Dermis blood vessel endothelial cell (primary cell): ENCODE results near the gene CD151. TPM values are rescaled to one million over a fixed set of nuclear protein-coding genes. Genes with fewer than 3 reads are reported as not detected.
A peak's percentile ranks its signal among the peaks of the same experiment; 100 is the strongest.

Experiments
- DNase-seq: peaks from one replicate; pipeline ENCODE4 v3.0.0; 2010
- total RNA-seq: library from RNA; depleted of rRNA; stranded (reverse); fragments of >200 nt; gene quantifications from 2 replicates; pipeline ENCODE4 v1.2.3, GENCODE V29; 2014

Gene CD151
- 700 and 712 TPM in 2 replicates for total RNA-seq

DNA sequence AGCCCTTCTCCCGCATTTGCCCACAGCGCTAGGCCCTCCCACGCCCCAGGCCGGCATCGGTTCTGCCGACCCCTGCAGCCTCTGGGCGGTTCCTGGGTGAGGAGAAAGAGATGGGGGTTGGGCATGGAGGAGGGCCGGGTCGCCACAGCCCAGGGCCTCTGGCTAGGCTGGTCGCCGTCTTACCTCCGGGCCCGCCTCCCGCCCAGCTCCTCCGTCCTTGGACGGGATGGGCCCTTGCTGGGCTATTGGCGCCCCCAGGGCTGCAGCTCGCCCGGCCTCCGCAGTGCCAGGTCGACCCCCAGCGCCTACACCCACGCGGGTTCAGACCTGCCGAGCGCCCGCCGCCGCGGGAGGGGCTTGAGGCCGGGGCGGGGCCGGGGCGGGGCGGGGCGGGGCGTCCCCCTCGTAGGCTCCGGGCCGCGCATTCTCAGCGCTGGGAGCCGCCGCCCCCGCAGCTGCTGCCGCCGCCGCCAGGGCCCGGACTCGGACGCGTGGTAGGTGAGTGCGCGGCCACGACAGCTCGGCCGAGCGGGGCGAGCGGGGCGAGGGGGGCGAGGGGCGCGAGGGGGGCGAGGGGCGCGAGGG, at the start of gene CD151:
Gene CD151 (plus strand): TSS at position 424 of the 585 bp plus-strand sequence. CDS start 3,118 bp downstream, outside the sequence.
- DNase-seq, result peak; percentile 69

DNA sequence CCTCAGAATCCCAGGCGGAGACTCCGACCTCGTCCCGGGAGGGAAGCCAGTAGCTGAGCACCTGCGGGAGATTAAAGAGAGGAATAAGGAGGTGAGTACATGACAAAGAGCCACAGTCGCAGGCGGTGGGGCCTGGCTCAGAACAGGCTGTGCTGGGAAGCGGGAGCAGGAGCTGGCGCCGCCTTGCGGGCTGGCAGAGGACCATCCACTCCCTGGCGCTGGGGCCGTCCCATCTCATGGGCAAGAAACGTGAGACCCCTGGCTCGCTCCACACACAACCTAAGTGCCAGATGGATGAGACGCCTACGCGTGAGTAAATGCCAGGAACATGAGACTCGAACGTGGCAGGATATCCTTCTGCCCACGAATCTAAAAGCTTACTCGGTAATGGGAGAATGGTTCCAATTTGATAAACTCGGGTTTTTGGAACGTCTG, 49.2 kb upstream of the CD151 start:
- DNase-seq, result peak; percentile 90

DNA sequence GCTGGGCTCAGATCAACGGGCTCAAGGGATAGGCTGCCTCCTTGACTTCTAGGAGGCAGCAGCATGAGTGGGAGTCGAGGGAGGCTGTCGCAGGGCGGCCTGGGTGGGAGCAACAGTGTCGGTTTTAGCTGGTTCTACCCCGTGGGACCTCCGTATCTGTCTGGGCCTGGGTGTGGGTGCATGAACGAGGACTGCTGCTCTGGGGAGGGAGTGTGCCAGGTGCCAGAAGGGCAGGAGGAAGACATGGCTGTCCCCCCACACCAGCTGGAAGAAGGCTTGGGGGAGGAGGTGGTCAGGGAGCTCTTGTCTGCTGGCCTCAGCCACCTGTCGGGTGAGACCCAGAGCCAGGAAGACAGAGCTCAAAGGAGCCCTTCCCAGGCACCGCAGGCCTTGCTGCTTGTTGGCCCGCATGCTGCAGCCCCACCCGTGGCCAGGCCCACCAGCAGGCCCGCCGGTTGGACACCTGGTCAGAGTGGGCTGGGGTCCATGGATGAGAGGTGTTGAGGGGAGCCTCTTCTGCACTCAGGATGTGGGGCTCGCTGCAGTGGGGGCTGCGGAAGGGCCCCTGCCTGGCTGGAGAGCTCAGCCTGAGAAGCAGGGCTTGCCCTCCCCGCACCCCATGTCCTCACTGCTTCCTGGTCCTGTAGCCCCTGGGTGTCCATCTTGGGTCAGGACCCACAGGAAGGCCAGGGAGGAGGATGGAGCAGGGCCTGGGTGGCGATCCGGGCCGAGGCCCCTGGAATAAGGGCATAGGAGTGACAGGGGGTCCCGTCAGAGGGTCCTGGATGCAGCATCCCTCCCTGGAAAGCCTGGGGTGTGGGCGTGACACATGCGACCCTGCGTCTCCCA, 46.3 kb upstream of the CD151 start:
- DNase-seq, result no peak

DNA sequence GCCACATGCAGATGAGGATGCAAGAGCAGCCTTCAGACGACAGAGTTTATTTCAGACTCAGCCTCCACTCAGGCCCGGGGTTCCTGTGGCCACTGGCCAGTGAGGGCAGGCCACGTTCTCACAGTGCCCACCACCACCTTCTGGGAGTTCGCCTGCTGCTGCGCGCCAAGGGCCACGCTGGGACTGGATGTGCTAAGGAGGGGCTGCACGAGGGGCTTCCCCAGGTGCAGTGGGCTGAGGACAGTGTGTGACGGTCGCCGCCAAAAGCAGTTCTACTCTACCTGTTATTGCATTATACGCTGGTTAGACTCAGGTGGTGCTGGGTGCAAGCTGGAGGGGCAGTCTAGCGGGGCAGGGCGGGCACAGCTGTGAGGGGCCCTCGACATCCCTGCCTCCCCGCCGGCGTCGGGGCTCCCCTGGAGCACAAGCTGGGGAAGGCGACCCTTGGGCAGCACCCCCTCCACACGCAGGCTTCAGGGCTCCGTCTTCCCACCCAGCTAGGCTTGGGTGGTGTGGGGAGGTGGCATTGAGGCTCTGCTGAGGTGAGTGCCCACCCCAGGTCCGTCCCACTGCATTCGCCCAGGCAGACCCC, 45.6 kb upstream of the CD151 start:
- DNase-seq, result no peak

DNA sequence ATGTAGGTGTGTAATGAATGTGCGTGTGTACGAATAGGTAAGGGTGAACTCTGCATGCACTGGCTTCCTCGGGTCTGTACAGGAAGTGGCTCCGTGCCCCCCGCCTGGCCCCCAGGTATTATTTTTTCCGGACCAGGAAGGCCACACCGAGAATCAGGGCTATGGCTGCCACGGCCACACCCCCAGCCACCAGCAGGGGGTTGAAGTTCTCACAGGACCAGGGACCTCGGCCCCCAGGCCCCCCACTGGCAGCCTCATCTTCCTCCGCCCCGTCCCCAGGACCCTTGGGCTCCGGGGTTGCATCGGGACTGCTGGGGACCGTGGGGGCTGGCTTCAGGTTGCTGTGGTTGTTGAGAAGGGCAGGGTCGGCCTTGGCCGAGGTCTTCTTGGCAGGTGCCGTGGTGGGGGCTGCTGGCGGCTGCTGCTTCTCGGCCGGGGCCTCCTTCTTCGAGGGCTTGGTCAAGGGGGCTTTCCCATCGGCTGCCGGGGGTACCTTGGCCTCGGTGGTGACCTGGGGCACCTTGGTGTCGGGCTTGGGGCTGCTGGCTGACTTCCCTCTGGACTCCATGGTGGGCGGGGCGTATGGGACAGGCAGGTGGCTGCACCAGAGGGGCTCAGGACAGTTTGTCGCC, 44.6 kb upstream of the CD151 start:
- no peak for DNase-seq

DNA sequence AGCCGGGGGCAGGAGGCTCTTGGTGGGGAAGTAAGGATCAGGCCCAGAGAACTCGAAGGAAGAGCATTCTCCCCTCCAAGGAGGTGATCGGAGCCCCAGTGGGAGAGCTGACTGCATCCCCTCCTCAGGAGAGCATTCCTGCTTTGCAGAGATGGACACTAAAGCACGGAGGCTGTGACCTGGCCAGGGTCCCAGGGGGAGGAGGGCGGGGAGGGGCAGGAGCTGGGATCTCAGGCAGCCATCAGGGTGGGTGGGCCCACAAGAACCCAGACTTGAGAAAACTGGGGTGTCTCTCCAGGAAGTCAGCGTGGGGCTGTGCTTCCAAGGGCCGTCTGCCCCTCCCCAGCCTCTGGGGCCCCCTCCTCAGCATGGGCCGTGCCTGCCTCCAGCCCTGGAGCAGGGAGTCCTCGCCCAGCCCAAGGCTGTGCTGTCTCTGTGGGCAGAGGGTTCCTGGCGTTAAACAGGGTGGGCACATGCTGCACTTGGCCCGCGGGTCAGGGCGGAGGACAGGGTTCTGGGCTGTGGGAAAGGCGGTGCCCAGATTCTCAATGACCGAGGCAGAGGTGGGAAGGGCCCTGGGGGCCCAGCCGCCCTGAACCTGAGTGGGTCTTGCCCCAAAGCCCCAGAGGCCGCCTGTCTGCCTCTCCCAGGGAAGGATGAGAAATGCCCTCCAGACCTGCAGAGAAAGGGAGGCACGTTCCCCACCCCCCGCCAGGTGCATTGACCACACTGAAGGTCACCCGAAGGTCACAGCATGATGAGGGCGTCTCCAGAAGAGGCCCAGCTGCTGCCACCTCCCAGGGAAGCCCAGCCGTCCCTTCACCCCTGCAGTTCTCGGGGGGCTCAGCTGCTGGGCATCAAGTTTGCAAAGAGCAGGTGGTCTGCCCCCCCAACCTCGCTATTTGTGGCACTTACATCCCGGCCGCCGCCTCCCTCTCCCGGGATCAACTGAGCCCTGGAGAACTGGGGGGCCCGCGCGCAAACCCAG, 43.5 kb upstream of the CD151 start:
- DNase-seq, result no peak

DNA sequence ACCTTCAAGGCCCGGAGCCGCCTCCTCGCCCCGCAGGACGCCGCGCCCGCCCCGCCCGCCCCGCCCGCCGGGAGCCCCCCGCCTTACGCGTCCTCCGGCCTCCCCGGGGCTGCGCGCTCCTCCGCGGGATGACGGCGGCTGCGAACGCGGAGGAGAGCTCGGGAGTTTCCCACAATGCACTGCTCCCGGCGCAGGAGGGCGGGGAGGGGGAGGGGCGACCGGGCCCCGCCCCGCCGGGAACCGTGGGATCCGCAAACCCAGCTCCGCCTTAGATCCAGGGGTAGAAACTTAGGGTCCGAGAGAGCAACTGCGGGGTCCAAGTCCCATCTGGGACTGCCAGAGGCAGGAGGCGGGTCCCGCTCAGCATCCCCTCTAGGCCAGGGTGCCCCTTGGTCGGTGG, 42.8 kb upstream of the CD151 start, which contains the start of gene CEND1:
Gene CEND1 (minus strand): TSS at position 148 of the 400 bp plus-strand sequence. CDS start 1,514 bp downstream, outside the sequence.
- peak; percentile 36 for DNase-seq

DNA sequence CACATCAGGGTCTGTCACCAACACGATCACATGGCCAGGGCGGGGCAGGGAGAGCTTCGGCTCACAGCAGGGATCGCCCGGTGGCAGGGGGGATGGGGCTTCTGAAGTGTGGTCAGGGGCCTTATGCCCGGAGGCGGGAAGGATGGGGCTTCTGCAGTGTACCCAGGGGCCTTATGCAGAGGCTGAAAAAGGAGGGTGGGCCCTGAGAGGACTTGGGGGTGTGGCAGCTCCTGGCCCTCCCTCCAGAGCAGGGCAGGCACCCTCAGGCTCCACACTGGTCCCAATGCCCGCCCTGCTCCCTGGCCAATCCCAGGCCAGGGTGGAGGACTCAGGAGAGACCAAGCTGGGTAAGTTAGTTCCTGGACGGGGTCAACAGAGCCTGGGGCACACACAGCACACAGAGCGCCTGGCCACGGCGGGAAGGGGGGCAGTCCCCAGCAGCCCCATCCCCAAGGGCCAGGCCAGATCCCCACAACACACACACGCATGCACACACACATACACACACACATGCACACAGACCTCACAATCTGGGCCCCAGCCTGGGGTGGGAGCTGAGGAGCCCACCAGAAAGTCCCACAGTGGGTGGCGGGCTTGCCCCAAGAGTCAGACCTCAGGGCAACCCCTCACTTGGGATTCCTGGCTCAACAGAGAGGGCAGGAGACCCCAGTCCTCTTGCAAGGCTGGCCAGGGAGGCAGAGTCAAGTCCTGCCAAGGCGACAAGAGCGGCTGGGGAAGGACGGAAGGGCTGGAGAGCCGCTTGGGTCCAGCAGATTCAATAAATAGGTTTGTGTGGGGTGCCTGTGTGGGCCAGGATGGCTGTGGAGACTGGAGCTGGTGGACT, 41.8 kb upstream of the CD151 start:
- no peak for DNase-seq

DNA sequence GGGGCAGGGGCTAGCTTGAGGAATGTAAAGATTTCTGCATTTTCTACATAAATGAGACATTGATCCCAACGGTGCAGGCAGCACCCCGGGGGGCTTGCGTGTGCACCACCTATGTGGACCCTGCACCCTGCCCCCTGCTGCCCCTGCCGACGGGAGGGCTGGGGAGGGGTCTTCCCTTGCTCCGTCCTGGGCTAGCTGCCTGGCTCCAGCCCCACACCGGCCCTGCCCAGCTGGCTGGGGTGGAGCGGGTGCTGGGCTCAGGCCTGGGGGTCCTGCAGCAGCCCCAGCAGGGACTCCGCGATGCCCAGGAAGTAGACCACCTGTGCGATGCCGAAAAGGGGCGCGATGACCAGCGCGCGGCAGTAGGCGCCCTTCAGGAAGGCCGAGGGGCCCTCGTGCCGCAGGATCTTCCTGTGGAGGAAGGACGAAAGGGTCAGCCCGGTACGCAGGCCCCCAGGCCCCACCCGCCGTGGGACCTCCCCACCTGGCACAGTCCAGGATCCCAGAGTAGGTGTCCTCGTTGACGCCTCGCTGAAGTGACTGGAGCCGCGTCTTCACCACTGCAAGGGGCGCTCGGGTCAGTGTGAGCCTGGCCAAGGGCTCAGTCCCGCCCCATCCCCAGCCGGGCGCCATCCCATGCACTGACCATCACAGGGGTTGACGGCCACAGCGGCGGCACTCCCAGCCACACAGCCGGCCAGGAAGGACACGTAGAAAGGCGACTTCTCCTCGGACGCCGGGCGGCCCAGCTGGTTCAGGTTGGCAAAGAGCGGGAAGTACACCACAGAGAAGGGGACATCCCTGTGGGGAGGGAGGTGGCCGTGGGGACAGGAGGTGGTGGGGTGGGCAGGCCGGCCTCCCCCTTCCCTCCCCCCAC, 40.9 kb upstream of the CD151 start:
- DNase-seq, result no peak

DNA sequence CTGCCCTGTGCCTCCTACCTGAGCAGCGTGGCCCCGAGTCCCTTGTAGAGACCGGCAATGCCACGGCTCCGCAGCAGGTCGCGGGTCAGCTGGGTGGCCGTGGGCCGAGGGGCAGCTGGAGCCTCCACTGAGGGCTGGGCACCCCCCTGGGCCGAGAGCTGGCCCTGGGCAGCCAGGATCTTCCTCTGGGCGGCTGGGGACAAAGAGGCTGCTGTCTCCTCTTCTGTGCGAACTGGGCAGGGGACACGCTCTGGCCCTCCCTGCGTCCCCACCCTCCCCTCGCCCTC, 40.3 kb upstream of the CD151 start:
- no peak for DNase-seq

DNA sequence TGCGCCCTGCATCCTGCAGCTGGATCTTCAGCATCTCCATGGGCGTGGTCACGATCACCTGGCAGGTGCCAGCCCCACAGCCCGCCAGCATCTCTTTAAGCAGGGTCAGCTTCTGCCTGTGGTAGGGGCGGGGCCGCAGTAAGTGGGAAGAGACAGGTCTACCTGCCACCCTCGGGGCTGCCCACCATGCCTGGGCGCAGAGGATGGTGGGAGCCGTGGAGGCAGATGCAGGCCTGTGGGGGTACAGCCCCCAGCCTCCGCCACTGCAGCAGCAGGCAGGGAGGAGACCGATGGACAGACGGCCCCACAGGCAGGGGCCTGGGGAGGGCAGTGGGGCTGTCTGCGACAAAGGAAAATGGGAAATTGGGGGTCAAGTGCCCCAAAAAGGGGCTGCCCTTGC, 39.9 kb upstream of the CD151 start:
- DNase-seq, result no peak

DNA sequence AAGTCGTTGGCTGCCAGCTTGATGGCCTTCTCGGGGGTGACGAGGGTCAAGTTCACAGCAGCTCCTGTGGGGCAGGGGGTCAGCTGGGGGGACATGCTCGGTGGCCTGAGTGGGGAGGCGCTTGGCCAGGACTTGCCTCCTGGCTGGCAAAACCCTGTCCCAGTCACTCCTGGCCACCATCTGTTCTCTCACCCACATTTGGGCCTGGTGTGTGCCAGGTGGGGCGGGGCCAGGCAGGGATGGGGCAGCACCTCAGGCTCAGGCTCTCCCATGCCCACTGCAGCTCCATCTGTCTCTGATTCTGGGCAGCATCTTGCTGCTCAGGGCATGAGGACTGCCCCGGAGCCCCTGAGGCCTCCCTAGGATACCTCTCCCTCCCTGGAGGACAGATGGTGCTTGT, 39.2 kb upstream of the CD151 start:
- no peak for DNase-seq

DNA sequence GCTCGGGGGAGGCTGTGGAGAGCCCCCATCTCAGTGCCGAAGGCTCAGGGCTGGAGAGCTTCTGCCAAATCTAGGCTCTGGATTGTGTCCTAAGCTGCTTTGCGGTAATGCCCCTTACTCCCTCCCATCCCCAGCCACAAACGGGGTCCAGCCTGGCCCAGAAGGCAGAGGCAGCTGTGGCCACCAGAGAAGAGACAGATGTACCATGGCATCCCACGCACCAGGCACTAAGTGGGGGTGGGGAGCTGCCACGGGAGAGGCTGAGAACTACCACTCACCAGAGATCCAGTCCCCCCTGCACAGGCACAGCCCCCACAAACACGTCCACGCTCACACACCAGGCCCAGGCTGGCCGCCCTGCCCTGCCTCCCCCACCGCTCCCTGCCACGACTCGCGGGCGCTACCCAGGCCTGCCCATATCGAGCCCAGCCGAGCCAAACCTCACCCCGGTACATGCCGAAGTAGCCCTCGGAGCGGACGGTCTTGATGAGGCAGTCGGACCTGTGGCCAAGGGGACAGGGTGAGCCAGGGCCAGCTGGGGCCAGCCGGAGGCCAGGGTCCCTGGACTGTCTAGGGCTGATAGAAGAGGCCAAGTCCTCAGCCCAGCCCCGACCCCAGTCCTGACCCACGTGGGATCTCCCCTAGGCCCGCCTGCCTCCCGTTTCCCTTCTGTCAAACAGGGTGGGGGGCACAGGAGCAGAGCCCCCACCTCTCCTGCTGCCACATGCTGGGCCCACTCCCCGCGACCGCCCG, 38.6 kb upstream of the CD151 start:
- no peak for DNase-seq

DNA sequence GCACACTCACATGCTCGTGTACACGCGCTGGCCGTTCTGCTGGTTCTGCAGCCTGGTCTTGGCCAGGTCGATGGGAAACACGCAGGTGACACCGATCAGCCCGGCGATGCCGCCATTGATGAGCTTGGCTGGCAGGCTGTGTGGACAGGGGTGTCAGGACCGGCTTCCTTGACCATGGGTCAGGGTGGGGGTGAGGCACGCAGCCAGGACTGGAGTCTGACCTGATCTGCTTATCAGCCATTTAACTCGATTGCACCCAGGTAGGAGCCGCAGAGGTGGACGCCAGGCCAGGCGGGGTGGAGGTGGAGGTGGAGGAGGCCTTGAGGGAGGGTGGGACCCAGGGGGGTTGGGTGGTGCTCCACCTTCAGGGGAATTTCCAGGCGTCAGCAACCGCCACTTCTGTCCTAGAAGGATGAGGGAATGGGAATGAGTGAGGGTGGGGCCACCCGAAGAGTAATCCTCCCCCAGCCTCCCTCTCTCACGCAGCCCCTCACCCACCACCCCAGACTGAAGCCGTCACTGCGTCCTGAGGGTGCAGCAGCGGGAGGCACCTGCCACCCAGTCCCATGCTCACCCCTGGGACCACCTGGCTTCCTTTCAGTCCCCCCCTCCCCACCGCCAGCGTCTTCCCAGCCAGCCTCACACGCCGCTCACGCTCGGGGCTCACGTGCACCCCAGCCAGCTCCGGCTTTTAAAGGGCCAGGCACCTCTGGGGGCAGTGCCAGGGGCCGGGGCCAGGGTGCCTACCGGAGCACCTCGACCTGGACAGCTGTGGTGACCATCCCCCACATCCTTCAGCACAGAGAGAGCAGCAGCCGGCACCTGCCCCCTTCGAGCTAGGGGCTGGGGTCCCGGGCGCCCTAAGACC, 37.8 kb upstream of the CD151 start:
- DNase-seq, result no peak

DNA sequence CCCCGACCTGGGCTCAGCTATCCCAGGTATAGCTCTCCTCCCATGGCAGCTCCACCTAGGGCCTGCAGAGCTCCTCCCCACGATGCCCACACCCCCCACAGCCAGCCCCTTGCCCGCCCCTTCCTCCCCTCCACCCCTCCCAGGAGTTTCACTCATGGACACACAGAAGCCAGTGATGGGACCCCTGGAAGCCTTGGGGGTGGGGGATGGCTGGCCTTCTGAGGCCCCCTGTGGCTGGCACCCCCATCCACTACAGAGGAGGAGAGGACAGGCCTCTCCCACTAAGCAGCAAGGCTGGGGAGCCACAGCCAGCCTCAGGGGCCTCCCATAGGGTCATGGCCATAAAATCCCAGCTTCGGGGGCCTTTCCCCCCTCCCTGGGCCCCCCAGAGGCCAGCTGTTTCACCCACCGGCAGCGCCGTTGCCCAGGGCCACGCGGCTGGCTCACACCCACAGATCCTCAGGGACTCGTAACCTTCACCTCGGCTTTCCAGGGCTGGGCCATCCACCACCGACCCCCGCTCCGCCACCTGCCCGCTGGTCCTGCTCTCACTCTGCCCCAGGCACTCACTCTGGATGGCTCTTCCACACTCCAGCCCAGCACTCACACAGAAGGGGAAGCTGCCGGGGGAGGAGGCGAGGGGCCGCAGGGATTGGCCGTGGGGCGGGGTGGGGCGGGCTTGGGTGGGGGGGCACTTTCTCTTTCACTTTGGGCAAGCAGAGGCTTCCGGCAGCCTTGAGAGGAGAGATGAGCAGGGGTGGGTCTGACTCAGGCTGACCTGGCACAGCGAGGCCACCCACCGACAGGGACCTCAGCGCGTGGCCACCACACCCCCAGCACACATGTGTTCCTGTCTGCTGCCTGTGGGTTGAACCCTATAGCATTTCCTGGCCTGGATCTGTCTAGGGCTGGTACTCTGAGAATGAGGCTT, 36.9 kb upstream of the CD151 start:
- peak; percentile 74 for DNase-seq

DNA sequence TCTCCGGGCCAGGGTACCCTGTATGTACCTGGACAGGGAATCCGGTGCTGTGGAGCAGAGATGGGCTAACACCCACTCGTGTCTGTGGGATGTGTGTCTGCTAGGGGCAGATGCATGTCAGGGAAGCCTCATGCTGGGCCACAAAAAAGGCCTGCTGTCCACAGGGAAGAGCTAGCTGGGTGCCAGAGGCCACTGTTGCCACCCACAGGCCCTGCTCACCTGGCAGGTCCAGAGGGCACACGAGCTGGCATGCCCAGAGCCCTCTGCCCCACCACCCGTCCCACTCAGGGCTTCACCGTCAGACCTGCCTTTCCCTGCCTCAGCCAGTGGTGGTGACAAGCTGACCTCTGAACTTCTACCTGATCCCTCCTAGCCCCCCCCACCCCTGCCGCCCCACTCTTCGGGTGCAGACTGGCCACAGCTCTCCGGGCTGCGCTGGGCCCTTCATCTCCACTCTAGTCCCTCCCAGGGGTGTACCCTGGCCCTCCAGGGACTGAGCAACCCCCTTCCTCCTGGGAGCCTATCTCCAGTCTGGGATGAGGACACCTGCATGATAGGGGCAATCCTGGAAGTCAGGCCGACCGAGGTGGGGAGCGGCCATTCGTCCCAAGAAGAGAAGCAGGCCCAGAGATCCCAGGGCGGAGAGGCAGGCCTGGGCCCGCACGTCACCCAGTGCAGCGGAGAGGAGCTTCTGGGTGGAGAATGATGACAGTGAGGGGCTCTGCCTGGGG, 36.0 kb upstream of the CD151 start:
- DNase-seq, result no peak
